ENCODE results near the gene SCN8A.

Gene SCN8A

GRCh38 chr12:51850081-51850964 lies 259.3 kb downstream of the SCN8A start:
- no peak for DNase-seq (ENCODE audit: low read depth, low spot score)

DNA sequence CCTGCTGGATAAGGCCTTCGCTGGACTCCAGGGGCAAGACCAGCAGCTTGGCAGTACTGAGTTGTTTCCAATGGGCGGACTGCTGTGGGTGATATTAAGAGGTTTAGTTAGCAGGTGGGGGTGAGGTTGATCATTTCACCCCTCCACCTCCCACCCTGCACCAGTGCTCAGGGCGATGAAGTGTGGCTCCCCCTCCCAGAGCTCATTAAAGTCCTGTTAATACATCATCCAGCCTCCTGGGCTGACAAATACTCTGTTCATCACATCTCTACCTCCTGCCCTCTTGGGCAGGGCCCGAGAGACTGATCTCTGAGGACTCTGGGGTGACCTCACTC lies 259.9 kb downstream of the SCN8A start:
- no peak for DNase-seq (ENCODE audit: low read depth, low spot score)

DNA sequence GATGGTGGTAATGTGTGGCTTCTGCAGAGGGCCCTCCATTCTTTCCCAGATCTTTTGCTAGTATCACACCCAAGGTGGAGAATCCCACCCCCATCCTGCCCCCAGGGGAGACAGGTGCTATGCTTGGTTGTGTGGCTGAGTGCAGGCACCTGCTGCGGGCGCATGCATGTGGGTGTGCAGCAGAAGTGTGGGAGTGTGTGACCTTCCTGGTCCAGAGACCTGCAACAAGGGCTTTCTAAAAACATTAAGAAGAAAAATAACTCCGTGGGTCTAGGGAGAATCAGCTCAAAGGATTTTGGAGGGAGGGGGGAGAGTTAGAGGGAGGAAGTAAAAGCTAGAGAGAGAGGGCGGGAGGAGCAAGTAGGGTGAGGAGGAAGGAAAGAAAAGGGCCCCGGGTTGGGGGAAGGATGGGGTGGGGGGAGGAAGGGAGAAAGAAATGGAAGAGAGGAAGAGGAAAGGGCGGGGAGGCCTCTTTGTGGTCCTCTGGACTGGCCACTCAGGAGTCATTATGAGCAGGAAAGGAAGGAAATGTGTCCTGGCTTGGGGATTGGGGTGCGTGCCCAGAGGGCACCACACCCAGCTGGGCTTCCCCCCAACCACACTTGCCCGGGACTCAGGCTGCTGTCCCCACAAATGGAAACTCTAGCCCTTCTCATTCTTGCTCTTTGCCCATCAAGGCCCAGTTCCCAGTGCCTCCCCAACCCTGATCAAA lies 260.5 kb downstream of the SCN8A start:
- DNase-seq (ENCODE audit: low read depth, low spot score) = no peak

- DNase-seq (ENCODE audit: low read depth, low spot score) = peak; percentile 67
Measured at GRCh38 chr12:51852404-51853137, 261.5 kb downstream of the SCN8A start.

GRCh38 chr12:51855586-51856428 lies 264.8 kb downstream of the SCN8A start:
- DNase-seq (ENCODE audit: low read depth, low spot score) = peak; percentile 90

DNA sequence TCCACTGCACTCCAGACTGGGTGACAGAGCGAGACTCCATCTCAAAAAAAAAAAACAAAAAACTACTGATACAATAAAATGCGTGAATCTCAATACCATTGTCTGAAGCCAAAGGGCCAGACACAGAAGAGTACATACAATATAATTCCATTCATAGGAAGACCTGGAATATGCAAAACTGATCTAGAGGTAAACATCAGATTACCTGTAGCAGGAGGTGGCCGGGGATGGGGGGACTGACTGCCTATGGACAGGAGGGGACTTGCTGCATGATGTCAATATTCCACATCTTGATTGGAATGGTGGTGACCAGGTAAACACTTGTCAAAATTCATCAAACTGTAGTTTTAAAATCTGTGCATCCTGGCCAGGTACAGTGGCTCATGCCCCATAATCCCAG lies 270.0 kb downstream of the SCN8A start:
- no peak for DNase-seq (ENCODE audit: low read depth, low spot score)

Measured in ELF-1 (cell line).